SK-N-SH treated with all-trans-retinoic acid at 6 μM for 48 hours (cell line): ENCODE results near the gene GALNT17.

ENCODE experiments used
- ATAC-seq: fragments of 200-7000 bp; cut with Tn5 transposase; 3 replicates; pipeline ENCODE4 v1.9.1; 2020; ENCODE audit warnings: mild to moderate bottlenecking, moderate library complexity
- ARNTL ChIP-seq: fragments of 450-650 bp; formaldehyde crosslinking; IDR thresholded peaks from 2 replicates; pipeline ENCODE4 v1.5.0; 2020; ENCODE audit warnings: low read depth, mild to moderate bottlenecking, moderate library complexity, borderline replicate concordance
- BACH2 ChIP-seq: fragments of 250-450 bp; sonication (Bioruptor Pico); IDR thresholded peaks from 2 replicates; pipeline ENCODE4 v1.9.0; 2021; ENCODE audit warnings: mild to moderate bottlenecking, borderline replicate concordance
- CSDC2 ChIP-seq: fragments of 250-450 bp; sonication (Bioruptor Pico); IDR thresholded peaks from 2 replicates; pipeline ENCODE4 v1.5.0; 2020; ENCODE audit warnings: mild to moderate bottlenecking, moderate library complexity
- CSRNP3 ChIP-seq: fragments of 250-450 bp; sonication (Bioruptor Pico); IDR thresholded peaks from 2 replicates; pipeline ENCODE4 v1.5.1; 2021; ENCODE audit warnings: mild to moderate bottlenecking, moderate library complexity
- ESRRG ChIP-seq: fragments of 250-450 bp; sonication (Bioruptor Pico); IDR thresholded peaks from 2 replicates; pipeline ENCODE4 v1.6.1; 2021; ENCODE audit warnings: mild to moderate bottlenecking
- GLIS3 ChIP-seq: fragments of 250-450 bp; sonication (Bioruptor Pico); IDR thresholded peaks from 2 replicates; pipeline ENCODE4 v1.5.0; 2020; ENCODE audit warnings: mild to moderate bottlenecking, moderate library complexity
- OSR1 ChIP-seq: fragments of 250-450 bp; sonication (Bioruptor Pico); IDR thresholded peaks from 2 replicates; pipeline ENCODE4 v1.8.0; 2022; ENCODE audit warnings: moderate library complexity, mild to moderate bottlenecking, inconsistent platforms
- PPARA ChIP-seq: fragments of 250-450 bp; sonication (Bioruptor Pico); IDR thresholded peaks from 2 replicates; pipeline ENCODE4 v1.5.0; 2020; ENCODE audit warnings: mild to moderate bottlenecking, borderline replicate concordance
- SNAI2 ChIP-seq: fragments of 250-450 bp; sonication (Bioruptor Pico); IDR thresholded peaks from 2 replicates; pipeline ENCODE4 v1.5.0; 2020; ENCODE audit warnings: mild to moderate bottlenecking, moderate library complexity
- TCF4 ChIP-seq: fragments of 250-450 bp; sonication (Bioruptor Pico); IDR thresholded peaks from 2 replicates; pipeline ENCODE4 v1.8.0; 2021; ENCODE audit warnings: mild to moderate bottlenecking, moderate library complexity, borderline replicate concordance
- ZFP3 ChIP-seq: fragments of 250-450 bp; sonication (Bioruptor Pico); IDR thresholded peaks from 2 replicates; pipeline ENCODE4 v1.5.0; 2020; ENCODE audit warnings: mild to moderate bottlenecking, moderate library complexity
- ZFP30 ChIP-seq: fragments of 450-650 bp; formaldehyde crosslinking; IDR thresholded peaks from 2 replicates; pipeline ENCODE4 v1.5.0; 2022; ENCODE audit warnings: mild to moderate bottlenecking, moderate library complexity
- ZNF565 ChIP-seq: fragments of 450-650 bp; formaldehyde crosslinking; conservative IDR thresholded peaks from 2 replicates; pipeline ENCODE4 v1.5.0; 2020; ENCODE audit warnings: low read depth, mild to moderate bottlenecking, moderate library complexity
- ZNF70 ChIP-seq: fragments of 450-650 bp; formaldehyde crosslinking; IDR thresholded peaks from 2 replicates; pipeline ENCODE4 v1.5.0; 2020; ENCODE audit warnings: mild to moderate bottlenecking, moderate library complexity
- TF ChIP-seq, protein P1 (sequence below): fragments of 250-450 bp; sonication (Bioruptor Pico); IDR thresholded peaks from 2 replicates; pipeline ENCODE4 v1.5.1; 2020; ENCODE audit warnings: low read depth, mild to moderate bottlenecking, moderate library complexity
- TF ChIP-seq, protein P2 (sequence below): fragments of 250-450 bp; sonication (Bioruptor Pico); IDR thresholded peaks from 2 replicates; pipeline ENCODE4 v1.8.0; 2021; ENCODE audit warnings: low read depth, mild to moderate bottlenecking, moderate library complexity, borderline replicate concordance
- TF ChIP-seq, protein P3 (sequence below): fragments of 250-450 bp; sonication (Bioruptor Pico); IDR thresholded peaks from 2 replicates; pipeline ENCODE4 v1.8.0; 2020; ENCODE audit warnings: mild to moderate bottlenecking, moderate library complexity, borderline replicate concordance
- TF ChIP-seq, protein P4 (sequence below): fragments of 250-450 bp; sonication (Bioruptor Pico); IDR thresholded peaks from 2 replicates; pipeline ENCODE4 v1.5.0; 2020; ENCODE audit warnings: mild to moderate bottlenecking, moderate library complexity

Gene GALNT17

GRCh38 chr7:71245038-71245437, 113.1 kb downstream of the GALNT17 start:
- TF ChIP-seq ZFP30 (CRISPR knock-in tag) = no peak
- TF ChIP-seq, protein P1, sequence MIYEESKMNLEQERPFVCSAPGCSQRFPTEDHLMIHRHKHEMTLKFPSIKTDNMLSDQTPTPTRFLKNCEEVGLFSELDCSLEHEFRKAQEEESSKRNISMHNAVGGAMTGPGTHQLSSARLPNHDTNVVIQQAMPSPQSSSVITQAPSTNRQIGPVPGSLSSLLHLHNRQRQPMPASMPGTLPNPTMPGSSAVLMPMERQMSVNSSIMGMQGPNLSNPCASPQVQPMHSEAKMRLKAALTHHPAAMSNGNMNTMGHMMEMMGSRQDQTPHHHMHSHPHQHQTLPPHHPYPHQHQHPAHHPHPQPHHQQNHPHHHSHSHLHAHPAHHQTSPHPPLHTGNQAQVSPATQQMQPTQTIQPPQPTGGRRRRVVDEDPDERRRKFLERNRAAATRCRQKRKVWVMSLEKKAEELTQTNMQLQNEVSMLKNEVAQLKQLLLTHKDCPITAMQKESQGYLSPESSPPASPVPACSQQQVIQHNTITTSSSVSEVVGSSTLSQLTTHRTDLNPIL (CRISPR knock-in tag) = no peak
- no peak for TF ChIP-seq ESRRG (CRISPR knock-in tag)
- TF ChIP-seq, protein P2, sequence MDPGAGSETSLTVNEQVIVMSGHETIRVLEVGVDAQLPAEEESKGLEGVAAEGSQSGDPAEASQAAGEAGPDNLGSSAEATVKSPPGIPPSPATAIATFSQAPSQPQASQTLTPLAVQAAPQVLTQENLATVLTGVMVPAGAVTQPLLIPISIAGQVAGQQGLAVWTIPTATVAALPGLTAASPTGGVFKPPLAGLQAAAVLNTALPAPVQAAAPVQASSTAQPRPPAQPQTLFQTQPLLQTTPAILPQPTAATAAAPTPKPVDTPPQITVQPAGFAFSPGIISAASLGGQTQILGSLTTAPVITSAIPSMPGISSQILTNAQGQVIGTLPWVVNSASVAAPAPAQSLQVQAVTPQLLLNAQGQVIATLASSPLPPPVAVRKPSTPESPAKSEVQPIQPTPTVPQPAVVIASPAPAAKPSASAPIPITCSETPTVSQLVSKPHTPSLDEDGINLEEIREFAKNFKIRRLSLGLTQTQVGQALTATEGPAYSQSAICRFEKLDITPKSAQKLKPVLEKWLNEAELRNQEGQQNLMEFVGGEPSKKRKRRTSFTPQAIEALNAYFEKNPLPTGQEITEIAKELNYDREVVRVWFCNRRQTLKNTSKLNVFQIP = no peak
- TF ChIP-seq, all 23 proteins: peak for 0
- ATAC-seq = no peak

DNA sequence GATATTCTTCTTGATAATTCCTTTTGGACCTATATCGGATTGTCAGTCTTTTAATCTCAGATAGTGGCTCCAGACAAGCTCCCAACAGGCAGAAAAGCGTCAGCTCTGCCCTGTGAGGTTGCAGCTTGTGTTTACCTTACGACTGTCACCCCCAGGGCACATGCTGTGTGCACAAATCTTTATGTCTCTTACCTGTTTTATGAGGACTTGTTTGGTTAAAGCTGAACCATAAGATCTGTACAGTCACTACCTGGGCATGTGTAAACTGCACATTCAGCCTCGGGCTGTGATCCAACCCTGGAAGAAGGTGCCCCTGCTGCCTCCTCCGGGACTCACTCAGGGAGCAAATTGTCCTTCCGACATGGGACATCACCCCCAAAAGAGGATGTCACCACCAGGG, 119.8 kb downstream of the GALNT17 start:
- ATAC-seq = no peak
- TF ChIP-seq ZFP30 (CRISPR knock-in tag) (no peak), CSRNP3 (CRISPR knock-in tag) (no peak), ESRRG (CRISPR knock-in tag) (no peak), ZNF565 (CRISPR knock-in tag) (no peak), OSR1 (no peak), PPARA (no peak), ARNTL (CRISPR knock-in tag) (no peak), GLIS3 (no peak), ZNF70 (CRISPR knock-in tag) (no peak)
- TF ChIP-seq, protein P3, sequence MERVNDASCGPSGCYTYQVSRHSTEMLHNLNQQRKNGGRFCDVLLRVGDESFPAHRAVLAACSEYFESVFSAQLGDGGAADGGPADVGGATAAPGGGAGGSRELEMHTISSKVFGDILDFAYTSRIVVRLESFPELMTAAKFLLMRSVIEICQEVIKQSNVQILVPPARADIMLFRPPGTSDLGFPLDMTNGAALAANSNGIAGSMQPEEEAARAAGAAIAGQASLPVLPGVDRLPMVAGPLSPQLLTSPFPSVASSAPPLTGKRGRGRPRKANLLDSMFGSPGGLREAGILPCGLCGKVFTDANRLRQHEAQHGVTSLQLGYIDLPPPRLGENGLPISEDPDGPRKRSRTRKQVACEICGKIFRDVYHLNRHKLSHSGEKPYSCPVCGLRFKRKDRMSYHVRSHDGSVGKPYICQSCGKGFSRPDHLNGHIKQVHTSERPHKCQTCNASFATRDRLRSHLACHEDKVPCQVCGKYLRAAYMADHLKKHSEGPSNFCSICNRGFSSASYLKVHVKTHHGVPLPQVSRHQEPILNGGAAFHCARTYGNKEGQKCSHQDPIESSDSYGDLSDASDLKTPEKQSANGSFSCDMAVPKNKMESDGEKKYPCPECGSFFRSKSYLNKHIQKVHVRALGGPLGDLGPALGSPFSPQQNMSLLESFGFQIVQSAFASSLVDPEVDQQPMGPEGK = no peak
- TF ChIP-seq, protein P1 (CRISPR knock-in tag) = no peak
- TF ChIP-seq, protein P4, sequence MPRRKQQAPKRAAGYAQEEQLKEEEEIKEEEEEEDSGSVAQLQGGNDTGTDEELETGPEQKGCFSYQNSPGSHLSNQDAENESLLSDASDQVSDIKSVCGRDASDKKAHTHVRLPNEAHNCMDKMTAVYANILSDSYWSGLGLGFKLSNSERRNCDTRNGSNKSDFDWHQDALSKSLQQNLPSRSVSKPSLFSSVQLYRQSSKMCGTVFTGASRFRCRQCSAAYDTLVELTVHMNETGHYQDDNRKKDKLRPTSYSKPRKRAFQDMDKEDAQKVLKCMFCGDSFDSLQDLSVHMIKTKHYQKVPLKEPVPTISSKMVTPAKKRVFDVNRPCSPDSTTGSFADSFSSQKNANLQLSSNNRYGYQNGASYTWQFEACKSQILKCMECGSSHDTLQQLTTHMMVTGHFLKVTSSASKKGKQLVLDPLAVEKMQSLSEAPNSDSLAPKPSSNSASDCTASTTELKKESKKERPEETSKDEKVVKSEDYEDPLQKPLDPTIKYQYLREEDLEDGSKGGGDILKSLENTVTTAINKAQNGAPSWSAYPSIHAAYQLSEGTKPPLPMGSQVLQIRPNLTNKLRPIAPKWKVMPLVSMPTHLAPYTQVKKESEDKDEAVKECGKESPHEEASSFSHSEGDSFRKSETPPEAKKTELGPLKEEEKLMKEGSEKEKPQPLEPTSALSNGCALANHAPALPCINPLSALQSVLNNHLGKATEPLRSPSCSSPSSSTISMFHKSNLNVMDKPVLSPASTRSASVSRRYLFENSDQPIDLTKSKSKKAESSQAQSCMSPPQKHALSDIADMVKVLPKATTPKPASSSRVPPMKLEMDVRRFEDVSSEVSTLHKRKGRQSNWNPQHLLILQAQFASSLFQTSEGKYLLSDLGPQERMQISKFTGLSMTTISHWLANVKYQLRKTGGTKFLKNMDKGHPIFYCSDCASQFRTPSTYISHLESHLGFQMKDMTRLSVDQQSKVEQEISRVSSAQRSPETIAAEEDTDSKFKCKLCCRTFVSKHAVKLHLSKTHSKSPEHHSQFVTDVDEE (CRISPR knock-in tag) = no peak
- TF ChIP-seq, protein P2 = no peak

DNA sequence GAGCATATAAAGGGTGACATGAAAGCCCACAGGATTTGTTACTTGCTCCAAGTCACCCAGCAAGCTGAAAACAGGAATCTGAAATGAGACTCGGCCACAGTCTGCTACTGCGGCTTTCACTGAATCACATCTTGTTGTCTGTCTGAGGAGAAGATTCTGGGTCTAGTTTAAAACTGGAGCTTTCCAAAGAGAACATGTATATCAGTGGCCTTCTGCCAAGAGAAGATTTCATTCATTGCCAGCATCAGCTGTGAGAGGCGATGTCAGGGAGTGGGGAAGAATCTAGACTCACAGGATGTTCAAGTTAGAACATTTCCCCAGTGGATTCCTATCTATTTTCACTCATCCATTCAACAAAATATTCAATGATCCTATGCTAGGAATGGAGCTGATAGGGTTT, 122.8 kb downstream of the GALNT17 start:
- no peak for ATAC-seq
- no peak for TF ChIP-seq CSDC2 (CRISPR knock-in tag)
- TF ChIP-seq, protein P1 (CRISPR knock-in tag) = no peak
- no peak for TF ChIP-seq ARNTL (CRISPR knock-in tag)
- no peak for TF ChIP-seq ZFP3
- TF ChIP-seq OSR1 = no peak
- TF ChIP-seq, protein P3 = no peak
- no peak for TF ChIP-seq CSRNP3 (CRISPR knock-in tag)
- no peak for TF ChIP-seq TCF4
- TF ChIP-seq SNAI2 (CRISPR knock-in tag) = no peak
- TF ChIP-seq ESRRG (CRISPR knock-in tag) = no peak
- TF ChIP-seq BACH2 = no peak
